GM13977 (cell line): ENCODE results near the gene FAM83E.

Experiments
- DNase-seq: peaks from one replicate; pipeline ENCODE4 v3.0.0; 2012; ENCODE audit warnings: low spot score
- CTCF ChIP-seq: IDR thresholded peaks from 2 replicates; pipeline ENCODE4 v1.5.1; 2012; ENCODE audit warnings: mild to moderate bottlenecking, control low read depth; ENCODE audit not compliant: insufficient read depth; ENCODE audit errors: extremely low read depth, missing control alignments
- in situ Hi-C: fragments of 300-500 bp; cut with MboI; formaldehyde crosslinking; loops from one replicate; pipeline ENCODE4 v1.12.0; 2022; ENCODE audit warnings: low sequenced_read_pairs, low pct_unique_long_range_greater_than_20kb, mixed read lengths, inconsistent platforms; ENCODE audit not compliant: unreplicated experiment

Gene FAM83E

GRCh38 chr19:48616491-48617056 is 1.7 kb upstream of the FAM83E start:
- no peak for TF ChIP-seq CTCF
- in situ Hi-C loops, result no loop called here
- no peak for DNase-seq

- in situ Hi-C loops, result no loop called here
- no peak for TF ChIP-seq CTCF
- DNase-seq, result no peak
Observed at GRCh38 chr19:48616041-48616436, 1.2 kb upstream of the FAM83E start.

GRCh38 chr19:48615231-48616040 is 560 bp upstream of the FAM83E start:
- no peak for TF ChIP-seq CTCF
- no peak for DNase-seq

GRCh38 chr19:48613852-48614435 is 932 bp downstream of the FAM83E start:
- no peak for DNase-seq
- in situ Hi-C loops, result no loop called here
- TF ChIP-seq CTCF, result no peak

More at GRCh38 chr19:48615231-48616040, 560 bp upstream of the FAM83E start:
- in situ Hi-C loops, result no loop called here

GRCh38 chr19:48613024-48613851 is 1.6 kb downstream of the FAM83E start:
- no peak for DNase-seq
- no peak for TF ChIP-seq CTCF

GRCh38 chr19:48611872-48612271 is 3.0 kb downstream of the FAM83E start:
- no peak for DNase-seq
- in situ Hi-C loops, result no loop called here
- TF ChIP-seq CTCF, result no peak

More at GRCh38 chr19:48613024-48613851, 1.6 kb downstream of the FAM83E start:
- in situ Hi-C loops, result no loop called here
